Inferior parietal cortex (tissue), 1 donor: ENCODE data around the gene GRM5.
"Not testable (repeated sequence)": the region's sequence is repeated elsewhere in the genome, so short reads cannot be mapped to it uniquely, and the experiment has no call there.

Source experiments
- DNase-seq: peaks from one replicate; pipeline ENCODE4 v3.0.0-alpha.2; 2016; ENCODE audit errors: extremely low spot score

The GRM5 gene

GRCh38 chr11:88507771-88508417, 557.9 kb downstream of the GRM5 start:
- no peak for DNase-seq

- no peak for DNase-seq
Measured at GRCh38 chr11:88501541-88501940, 564.2 kb downstream of the GRM5 start.

GRCh38 chr11:88495836-88496235, 569.9 kb downstream of the GRM5 start:
- no peak for DNase-seq

DNA sequence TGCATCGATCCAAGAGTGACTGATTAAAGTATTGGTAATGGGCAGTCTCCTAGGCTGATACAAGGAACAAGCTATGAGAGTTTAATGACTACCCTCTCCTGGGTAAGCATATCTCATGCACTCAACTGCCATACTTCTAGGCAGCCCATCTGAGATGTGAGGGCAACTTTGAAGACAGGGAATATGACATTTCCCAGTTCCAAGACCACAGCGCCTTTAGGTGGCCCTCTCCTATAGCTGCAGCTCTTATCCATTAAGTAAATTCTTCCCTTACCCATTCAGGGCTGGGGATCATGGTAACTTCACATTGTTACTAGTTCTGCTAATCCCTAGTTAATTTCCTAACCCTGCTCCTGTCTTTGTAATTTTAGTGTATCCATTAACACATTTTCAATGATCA, 570.9 kb downstream of the GRM5 start:
- no peak for DNase-seq

GRCh38 chr11:88491674-88492073, 574.1 kb downstream of the GRM5 start:
- no peak for DNase-seq

- no peak for DNase-seq
Measured at GRCh38 chr11:88489030-88489429, 576.8 kb downstream of the GRM5 start.

DNA sequence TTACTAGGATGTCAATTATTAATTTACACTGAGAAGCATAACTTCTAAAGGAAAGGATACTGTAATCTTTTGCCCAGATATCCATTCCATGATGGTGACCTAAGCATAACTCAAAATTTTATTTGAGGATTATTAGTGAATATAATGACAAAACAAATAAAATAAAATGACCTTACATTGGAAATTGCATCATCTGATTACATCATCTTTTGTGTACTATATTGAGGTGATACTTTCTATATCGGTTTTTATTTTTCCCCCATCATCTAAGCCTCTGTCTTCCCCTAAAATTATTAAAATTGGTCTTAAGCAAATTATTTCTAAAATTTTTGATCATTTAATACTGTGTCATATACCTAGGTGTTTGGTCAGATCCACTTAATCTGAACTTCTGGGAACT, 578.1 kb downstream of the GRM5 start:
- DNase-seq: no peak

DNA sequence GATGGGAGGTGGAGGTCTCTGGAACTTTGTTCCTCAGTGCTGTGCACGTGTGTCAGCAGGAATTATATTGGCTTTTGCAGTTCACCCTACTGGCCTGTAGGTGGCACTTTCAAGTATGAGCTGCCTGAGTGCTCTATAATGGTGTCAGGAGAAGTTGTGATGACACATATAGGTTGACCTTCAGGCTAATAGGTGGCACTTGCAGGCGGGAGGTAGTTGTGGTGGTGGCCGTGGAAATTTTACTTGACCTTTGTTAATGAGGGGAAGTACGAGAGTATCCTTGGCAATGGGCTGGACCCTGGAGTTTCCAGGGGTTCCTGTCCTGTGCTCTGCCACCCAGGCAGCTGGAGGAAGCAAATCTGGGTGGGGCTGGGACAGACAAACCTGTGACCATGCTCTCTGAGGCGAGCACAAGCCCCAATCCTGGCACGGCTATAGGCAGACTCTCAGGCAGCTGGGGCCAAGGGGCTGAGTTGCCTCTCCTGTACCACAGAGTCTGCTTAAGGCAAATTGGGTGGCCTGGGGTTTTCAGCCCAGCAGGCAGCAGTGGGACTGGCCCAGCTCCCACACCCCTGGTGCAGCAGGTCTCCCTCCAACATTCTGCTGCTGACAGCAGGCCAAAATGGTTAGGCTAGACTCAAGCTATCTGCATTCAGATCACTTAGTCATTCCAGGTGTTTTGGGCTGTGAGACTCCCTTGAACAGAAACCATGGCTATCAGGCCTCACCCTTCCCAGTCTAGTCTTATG, 580.7 kb downstream of the GRM5 start:
- peak; percentile 40 for DNase-seq

GRCh38 chr11:88482871-88483301, 582.9 kb downstream of the GRM5 start:
- no peak for DNase-seq

DNA sequence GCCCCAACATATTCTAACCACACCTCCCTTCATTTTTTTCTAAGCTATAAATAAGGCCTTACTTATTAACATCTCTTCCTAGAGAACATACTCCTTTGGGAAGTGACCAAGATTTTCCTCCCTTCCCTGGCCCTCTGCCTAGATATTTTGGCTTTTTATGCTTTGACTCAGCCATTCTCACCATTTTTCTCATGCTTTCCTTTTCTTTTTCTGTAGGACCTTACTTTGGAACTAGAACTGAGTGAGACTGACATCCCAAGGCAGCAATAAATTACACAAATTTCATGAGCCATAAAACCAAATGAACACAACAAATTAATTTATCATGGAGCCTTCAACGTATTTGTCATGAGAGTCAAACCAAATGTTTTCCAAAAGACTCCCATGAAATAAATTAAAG, 585.6 kb downstream of the GRM5 start:
- no peak for DNase-seq

- no peak for DNase-seq
Measured at GRCh38 chr11:88478136-88478815, 587.5 kb downstream of the GRM5 start.

DNA sequence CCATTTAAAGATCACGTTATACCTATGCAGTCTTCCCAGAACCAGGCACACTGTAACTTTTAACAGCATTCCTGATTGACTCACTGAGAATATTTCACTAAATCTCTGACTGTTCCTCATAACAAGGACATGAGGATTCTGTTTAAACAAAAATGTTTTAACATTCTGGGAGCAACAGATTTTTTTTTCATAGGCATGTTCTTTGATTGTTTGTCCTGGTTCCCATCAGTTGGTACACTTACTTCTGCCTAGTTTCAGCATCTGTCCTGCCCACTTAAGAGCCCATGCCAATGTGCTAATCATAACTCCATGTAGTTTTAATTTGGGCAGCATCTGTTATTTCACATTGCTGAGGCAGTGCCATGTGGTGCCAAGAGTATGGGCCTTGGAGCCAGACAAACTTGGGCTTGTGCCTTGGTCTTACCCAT, 589.8 kb downstream of the GRM5 start:
- DNase-seq: peak; percentile 34

GRCh38 chr11:88474655-88475054, 591.1 kb downstream of the GRM5 start:
- no peak for DNase-seq

- DNase-seq: no peak
Measured at GRCh38 chr11:88469561-88470225, 596.1 kb downstream of the GRM5 start.

DNA sequence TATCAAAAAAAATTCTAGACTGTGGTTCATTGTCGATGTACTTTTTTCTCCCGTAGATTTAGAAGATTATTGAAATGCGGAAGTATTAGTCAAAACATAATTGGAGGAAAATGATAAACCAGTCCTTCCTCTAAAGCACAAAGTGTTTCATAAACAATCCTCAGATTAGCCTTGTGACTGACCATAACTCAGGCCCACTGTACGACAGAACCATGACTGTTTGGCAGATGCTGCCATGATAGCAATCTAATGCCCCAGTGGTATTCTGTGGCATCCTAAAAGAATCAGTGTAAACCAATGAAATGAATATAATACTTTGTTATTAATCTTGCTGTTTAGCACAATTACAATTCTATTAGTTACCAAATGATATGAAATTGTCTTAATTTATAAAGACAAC, 601.3 kb downstream of the GRM5 start:
- no peak for DNase-seq

- DNase-seq: not testable (repeated sequence)
Measured at GRCh38 chr11:88463301-88463700, 602.5 kb downstream of the GRM5 start.

DNA sequence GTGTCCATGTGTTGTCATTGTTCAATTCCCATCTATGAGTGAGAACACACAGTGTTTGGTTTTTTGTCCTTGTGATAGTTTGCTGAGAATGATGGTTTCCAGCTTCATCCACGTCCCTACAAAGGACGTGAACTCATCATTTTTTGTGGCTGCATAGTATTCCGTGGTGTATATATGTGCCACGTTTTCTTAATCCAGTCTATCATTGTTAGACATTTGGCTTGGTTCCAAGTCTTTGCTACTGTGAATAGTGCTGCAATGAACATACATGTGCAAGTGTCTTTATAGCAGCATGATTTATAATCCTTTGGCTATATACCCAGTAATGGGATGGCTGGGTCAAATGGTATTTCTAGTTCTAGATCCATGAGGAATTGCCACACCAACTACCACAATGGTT, 607.7 kb downstream of the GRM5 start:
- DNase-seq: not testable (repeated sequence)

GRCh38 chr11:88455974-88456373, 609.8 kb downstream of the GRM5 start:
- no peak for DNase-seq

DNA sequence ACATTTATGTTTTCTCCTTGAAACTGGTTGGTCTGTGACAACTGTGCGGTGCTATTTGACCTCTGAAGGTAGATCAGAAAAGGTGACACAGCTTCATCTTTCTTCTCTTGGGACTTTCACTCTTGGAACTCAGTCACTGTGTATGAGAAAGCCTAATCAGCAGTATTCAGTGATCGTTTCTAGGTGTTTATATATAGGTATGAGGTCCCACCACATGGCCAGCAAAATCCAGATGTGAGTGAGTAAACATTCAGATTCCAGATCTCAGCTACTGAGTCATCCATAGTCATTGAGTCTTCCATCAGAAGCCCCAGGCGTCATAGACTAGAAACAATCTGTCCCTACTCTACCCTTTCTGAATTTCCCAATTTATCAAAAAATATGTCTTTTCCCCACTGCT, 610.9 kb downstream of the GRM5 start:
- DNase-seq: no peak
